Breast epithelium (tissue), 4 donors: ENCODE data around the gene TRIM7. TPM values are rescaled to one million over a fixed set of nuclear protein-coding genes. Genes with fewer than 3 reads are reported as not detected.

Experiments used
- DNase-seq, 2 donors: peaks; one replicate each; pipeline ENCODE4 v3.0.0-alpha.2; 2019; ENCODE audit warnings: low spot score in 2 of 2
- H3K27ac ChIP-seq, 2 donors: fragments of 200-600 bp; sonication (generic) in 1 of 2; one replicate each; pipeline ENCODE4 v1.5.1; 2016 to 2019; ENCODE audit warnings: mild to moderate bottlenecking in 1 of 2
- H3K27me3 ChIP-seq, 2 donors: fragments of 200-600 bp; sonication (generic) in 1 of 2; one replicate each; pipeline versions ENCODE4 v1.5.1 to v1.6.0; 2017 to 2019; ENCODE audit warnings: control low read depth in 1 of 2, mild to moderate bottlenecking in 1 of 2
- H3K36me3 ChIP-seq: fragments of 200-600 bp; one replicate; pipeline ENCODE4 v1.5.1; 2019
- H3K4me1 ChIP-seq, 2 donors: fragments of 200-600 bp; sonication (generic); one replicate each; pipeline ENCODE4 v1.5.1; 2016 to 2019; ENCODE audit warnings: control low read depth in 1 of 2
- H3K4me3 ChIP-seq, 3 donors: fragments of 200-600 bp; sonication (generic); 1 replicate in 2 of 3; 2 replicates in 1 of 3; pipeline ENCODE4 v1.5.1; 2016 to 2019; ENCODE audit warnings: mild to moderate bottlenecking in 3 of 3, moderate library complexity in 2 of 3
- H3K9me3 ChIP-seq, 2 donors: fragments of 200-600 bp; sonication (generic) in 1 of 2; one replicate each; pipeline ENCODE4 v1.5.1; 2016 to 2019; ENCODE audit warnings: control low read depth in 1 of 2
- CTCF ChIP-seq, 3 donors: fragments of 450-650 bp; IDR thresholded peaks; one replicate each; pipeline ENCODE4 v1.5.1; 2016 to 2017; ENCODE audit warnings: antibody characterized with exemption in 3 of 3, mild to moderate bottlenecking in 3 of 3, moderate library complexity in 3 of 3
- POLR2A ChIP-seq: fragments of 450-650 bp; IDR thresholded peaks from one replicate; pipeline ENCODE4 v1.6.1; 2016; ENCODE audit warnings: antibody characterized with exemption, mild to moderate bottlenecking, moderate library complexity
- POLR2AphosphoS5 ChIP-seq, 3 donors: sonication (generic); formaldehyde crosslinking; IDR thresholded peaks; one replicate each; pipeline ENCODE4 v1.6.1; 2017; ENCODE audit warnings: antibody characterized with exemption in 3 of 3
- intact Hi-C: fragments of 100-400 bp; cut with DNase I; formaldehyde crosslinking; loops from one replicate; pipeline ENCODE4 v1.15.1; 2023; ENCODE audit warnings: low total_unique reads
- total RNA-seq, 3 donors: library from RNA; depleted of rRNA; stranded (reverse); fragments of >200 nt; gene quantifications; one replicate each; pipeline ENCODE4 v1.1.0, GENCODE V29; 2016

TRIM7 gene
- total RNA-seq, 3 donors from 2014 or later: 0.29 to 5.4 (median 5.2) TPM

DNA sequence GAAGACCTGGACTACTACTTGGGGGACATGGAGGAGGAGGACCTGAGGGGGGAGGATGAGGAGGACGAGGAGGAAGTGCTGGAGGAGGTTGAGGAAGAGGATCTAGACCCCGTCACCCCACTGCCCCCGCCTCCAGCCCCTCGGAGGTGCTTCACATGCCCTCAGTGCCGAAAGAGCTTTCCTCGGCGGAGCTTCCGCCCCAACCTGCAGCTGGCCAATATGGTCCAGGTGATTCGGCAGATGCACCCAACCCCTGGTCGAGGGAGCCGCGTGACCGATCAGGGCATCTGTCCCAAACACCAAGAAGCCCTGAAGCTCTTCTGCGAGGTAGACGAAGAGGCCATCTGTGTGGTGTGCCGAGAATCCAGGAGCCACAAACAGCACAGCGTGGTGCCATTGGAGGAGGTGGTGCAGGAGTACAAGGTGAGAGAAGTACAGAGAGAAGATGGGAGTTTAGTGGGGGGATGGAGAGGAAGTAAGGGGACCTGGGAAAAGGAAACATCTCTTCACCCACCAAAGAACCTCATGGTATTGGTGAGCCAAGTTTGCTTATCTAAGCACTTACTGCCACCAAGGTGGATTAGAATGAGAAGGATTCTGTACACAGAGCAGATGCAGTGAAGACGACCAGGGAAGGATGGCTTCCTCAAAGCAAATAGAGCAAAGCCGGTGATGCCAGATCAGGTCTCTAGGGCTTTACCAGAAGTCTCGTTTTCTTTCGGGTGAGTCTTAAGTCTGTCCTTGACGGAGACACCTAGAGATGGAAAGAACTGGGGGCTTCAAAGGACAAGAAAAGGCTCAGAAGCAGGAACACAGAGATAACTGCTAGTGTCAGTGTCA, 19.6 kb upstream of the TRIM7 start:
- TF ChIP-seq CTCF (IDR thresholded peaks at IDR 0.05) (no peak), POLR2A (no peak), POLR2AphosphoS5 (IDR thresholded peaks at IDR 0.05) (no peak)
- intact Hi-C loops: no loop called here
- Histone ChIP-seq H3K36me3 (no peaks in the 10 kb centered on the region), H3K27ac (peak overlapping the region; percentile 93 to 94), H3K4me3 (peak overlapping the region; percentile 66 to 85 (median 74)), H3K27me3 (no peaks in the 10 kb centered on the region), H3K4me1 (no peaks in the 10 kb centered on the region), H3K9me3 (no peaks in the 10 kb centered on the region)
- DNase-seq: no peak

- Histone ChIP-seq H3K27me3 (no peaks in the 10 kb centered on the region), H3K9me3 (no peaks in the 10 kb centered on the region), H3K4me1 (no peaks in the 10 kb centered on the region), H3K4me3 (peak overlapping the region; percentile 66 to 85 (median 74)), H3K27ac (peak overlapping the region; percentile 93 to 94), H3K36me3 (no peaks in the 10 kb centered on the region)
- peak in 1 of 2 donors; percentile 57 for DNase-seq
- intact Hi-C loops: loop anchor here (2.0 kb wide), 1 partner anchor 19 kb away; the partner anchor contains the start of gene RACK1
- no peak for TF ChIP-seq POLR2A
- no peak for TF ChIP-seq CTCF (IDR thresholded peaks at IDR 0.05)
- TF ChIP-seq POLR2AphosphoS5 (IDR thresholded peaks at IDR 0.05): peak in 1 of 3 donors; percentile 9
Observed at GRCh38 chr5:181223729-181224389, 18.9 kb upstream of the TRIM7 start.

GRCh38 chr5:181223058-181223728, 18.2 kb upstream of the TRIM7 start, which contains the start of gene TRIM41:
Gene TRIM41 (plus strand): TSS chr5:181223281. CDS start chr5:181224000, 719 bp downstream.
- H3K27ac ChIP-seq: peak within 1 kb of the TSS; percentile 93 to 94
- H3K4me3 ChIP-seq: peak within 1 kb of the TSS; percentile 66 to 85 (median 74)
- no peaks in the 10 kb centered on the region for H3K27me3 ChIP-seq
- no peaks in the 10 kb centered on the region for H3K4me1 ChIP-seq
- peak; percentile 97 for DNase-seq
- intact Hi-C loops: loop anchor here (2.0 kb wide), 1 partner anchor 20 kb away; the partner anchor contains the start of gene RACK1
- H3K9me3 ChIP-seq: no peaks in the 10 kb centered on the region
- no peaks in the 10 kb centered on the region for H3K36me3 ChIP-seq
- TF ChIP-seq POLR2A (peak; percentile 95), POLR2AphosphoS5 (IDR thresholded peaks at IDR 0.05) (peak; percentile 96 to 97 (median 97)), CTCF (IDR thresholded peaks at IDR 0.05) (peak in 1 of 3 donors; percentile 14)

DNA sequence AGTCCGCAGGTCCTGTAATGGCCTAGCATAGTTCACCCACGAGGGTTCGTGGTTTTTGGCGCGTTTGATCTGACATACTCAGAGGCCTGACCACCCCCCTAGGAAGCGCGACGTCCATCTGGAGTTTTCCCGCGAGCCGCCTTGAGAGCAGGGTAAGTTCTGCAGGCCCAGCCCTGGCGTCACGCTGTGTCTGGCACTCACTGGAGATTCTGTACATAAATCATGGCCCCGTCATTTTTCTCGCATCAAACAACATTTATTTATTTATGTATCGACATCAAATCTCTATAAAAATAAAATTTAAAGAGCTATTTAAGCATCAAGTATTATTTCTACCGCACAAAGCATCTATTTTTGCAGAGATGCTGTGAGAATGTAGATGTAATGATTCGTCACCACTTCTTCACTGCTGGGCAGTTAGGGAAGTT, 17.6 kb upstream of the TRIM7 start:
- Histone ChIP-seq H3K9me3 (no peaks in the 10 kb centered on the region), H3K36me3 (no peaks in the 10 kb centered on the region), H3K4me3 (peak overlapping the region; percentile 66 to 85 (median 74)), H3K4me1 (no peaks in the 10 kb centered on the region), H3K27me3 (no peaks in the 10 kb centered on the region), H3K27ac (peak overlapping the region; percentile 93 to 94)
- TF ChIP-seq CTCF (IDR thresholded peaks at IDR 0.05) (peak; percentile 7 to 45 (median 28)), POLR2A (no peak), POLR2AphosphoS5 (IDR thresholded peaks at IDR 0.05) (no peak)
- no peak for DNase-seq
- intact Hi-C loops: loop anchor here (2.0 kb wide), 1 partner anchor 20 kb away; the partner anchor contains the start of gene RACK1
